HL-60 (cell line): Measurements from ENCODE around the gene AVP.

Source experiments
- DNase-seq, 2 experiments: peaks; one replicate each; pipeline ENCODE4 v3.0.0-alpha.2; 2010 to 2020; ENCODE audit warnings: low read depth in 1 of 2, low spot score in 1 of 2
- H3K27ac ChIP-seq: fragments of 250-450 bp; sonication (Bioruptor Pico); replicated peaks from 2 replicates; pipeline ENCODE4 v1.5.1; 2020; ENCODE audit warnings: mild to moderate bottlenecking, moderate library complexity
- H3K27me3 ChIP-seq: fragments of 250-450 bp; sonication (Bioruptor Pico); 2 replicates; pipeline ENCODE4 v1.5.1; 2021; ENCODE audit warnings: mild to moderate bottlenecking, moderate library complexity; ENCODE audit not compliant: insufficient read depth, poor library complexity, severe bottlenecking
- H3K4me3 ChIP-seq: replicated peaks from 2 replicates; pipeline ENCODE4 v1.5.1; 2011; ENCODE audit warnings: mild to moderate bottlenecking, control low read depth, low read length; ENCODE audit not compliant: insufficient read depth
- GABPA ChIP-seq: IDR thresholded peaks from 2 replicates; pipeline ENCODE4 v1.6.1; 2012; ENCODE audit warnings: low read depth
- POLR2AphosphoS5 ChIP-seq: IDR thresholded peaks from 2 replicates; pipeline ENCODE4 v1.6.1; 2012; ENCODE audit warnings: low read depth
- REST ChIP-seq: IDR thresholded peaks from 2 replicates; pipeline ENCODE4 v1.6.1; 2012; ENCODE audit warnings: low read depth; ENCODE audit not compliant: insufficient replicate concordance
- SPI1 ChIP-seq: IDR thresholded peaks from 2 replicates; pipeline ENCODE4 v1.6.1; 2012; ENCODE audit warnings: low read depth, mild to moderate bottlenecking, borderline replicate concordance
- TF ChIP-seq, protein P1 (sequence below): IDR thresholded peaks from one replicate; pipeline ENCODE4 v1.5.1; 2011; ENCODE audit warnings: low read length, control low read depth, inconsistent platforms; ENCODE audit not compliant: insufficient read depth

The AVP gene

DNA sequence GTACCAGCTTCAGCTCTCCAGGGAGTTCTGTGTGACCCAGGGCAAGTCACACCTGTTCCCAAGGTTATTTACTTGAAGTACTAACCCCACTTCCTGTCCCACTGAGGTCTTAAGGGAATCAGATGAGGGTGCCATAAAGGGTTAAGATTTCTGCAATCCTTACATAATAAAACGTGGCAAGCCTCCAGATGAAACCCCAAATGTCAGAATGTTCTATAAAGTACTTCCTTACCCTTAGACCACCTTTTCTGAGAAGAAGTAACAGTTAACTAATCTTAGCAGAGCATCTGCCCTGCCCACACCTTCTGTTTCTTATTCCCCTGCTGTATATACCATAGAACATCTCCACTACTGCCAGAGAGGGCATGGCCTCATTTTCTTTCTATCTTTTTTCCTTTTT is 6.0 kb upstream of the AVP start:
- no peak overlapping the region for H3K4me3 ChIP-seq
- no peaks in the 10 kb centered on the region for H3K27me3 ChIP-seq
- TF ChIP-seq POLR2AphosphoS5 = peak; percentile 38; the same call in 1 of the 2 replicates
- no peak for TF ChIP-seq REST
- TF ChIP-seq, protein P1, sequence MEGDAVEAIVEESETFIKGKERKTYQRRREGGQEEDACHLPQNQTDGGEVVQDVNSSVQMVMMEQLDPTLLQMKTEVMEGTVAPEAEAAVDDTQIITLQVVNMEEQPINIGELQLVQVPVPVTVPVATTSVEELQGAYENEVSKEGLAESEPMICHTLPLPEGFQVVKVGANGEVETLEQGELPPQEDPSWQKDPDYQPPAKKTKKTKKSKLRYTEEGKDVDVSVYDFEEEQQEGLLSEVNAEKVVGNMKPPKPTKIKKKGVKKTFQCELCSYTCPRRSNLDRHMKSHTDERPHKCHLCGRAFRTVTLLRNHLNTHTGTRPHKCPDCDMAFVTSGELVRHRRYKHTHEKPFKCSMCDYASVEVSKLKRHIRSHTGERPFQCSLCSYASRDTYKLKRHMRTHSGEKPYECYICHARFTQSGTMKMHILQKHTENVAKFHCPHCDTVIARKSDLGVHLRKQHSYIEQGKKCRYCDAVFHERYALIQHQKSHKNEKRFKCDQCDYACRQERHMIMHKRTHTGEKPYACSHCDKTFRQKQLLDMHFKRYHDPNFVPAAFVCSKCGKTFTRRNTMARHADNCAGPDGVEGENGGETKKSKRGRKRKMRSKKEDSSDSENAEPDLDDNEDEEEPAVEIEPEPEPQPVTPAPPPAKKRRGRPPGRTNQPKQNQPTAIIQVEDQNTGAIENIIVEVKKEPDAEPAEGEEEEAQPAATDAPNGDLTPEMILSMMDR = no peak
- TF ChIP-seq SPI1 = peak; percentile 56; the same call in 1 of the 2 replicates
- 0 out of 2 replicates have a peak, but pooled peaks have one; percentile 11 for TF ChIP-seq GABPA
- DNase-seq = peak in 1 of 2 experiments; percentile 43
- no peak overlapping the region for H3K27ac ChIP-seq

GRCh38 chr20:3088031-3088430 is 3.5 kb upstream of the AVP start:
- Histone ChIP-seq H3K27me3 (peaks cover 5% of the 10 kb centered on the region), H3K27ac (no peak overlapping the region), H3K4me3 (no peak overlapping the region)
- TF ChIP-seq SPI1 = no peak
- no peak for TF ChIP-seq REST
- TF ChIP-seq, protein P1 = no peak
- no peak for DNase-seq

DNA sequence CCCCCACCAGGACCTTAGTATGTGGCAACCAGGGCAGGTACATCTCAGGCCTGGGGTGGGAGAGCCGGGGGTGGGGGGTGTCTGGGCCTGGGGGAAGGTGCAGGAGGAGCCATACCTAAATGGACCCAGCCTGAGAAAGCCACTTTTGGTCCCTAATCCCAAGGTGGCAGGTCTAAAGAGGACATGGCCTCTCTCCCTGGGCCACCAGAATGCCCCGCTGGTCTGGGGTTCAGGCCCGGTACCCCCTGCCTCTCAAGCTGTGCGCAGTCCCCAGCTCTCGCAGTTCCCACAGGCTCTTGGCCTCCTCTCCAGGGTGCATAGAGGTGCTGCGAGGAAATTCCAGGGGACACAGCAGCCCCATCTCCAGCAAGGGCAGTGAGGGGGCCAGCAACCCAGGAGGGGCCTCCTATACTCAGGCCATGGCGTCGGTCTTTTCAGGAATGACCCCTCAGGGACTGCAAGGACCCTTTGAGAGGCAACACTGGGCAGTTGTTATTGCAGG is 1.1 kb upstream of the AVP start:
- no peak for DNase-seq
- H3K4me3 ChIP-seq = no peak overlapping the region
- H3K27ac ChIP-seq = no peak overlapping the region
- peaks cover 13% of the 10 kb centered on the region for H3K27me3 ChIP-seq
- TF ChIP-seq POLR2AphosphoS5 = no peak

DNA sequence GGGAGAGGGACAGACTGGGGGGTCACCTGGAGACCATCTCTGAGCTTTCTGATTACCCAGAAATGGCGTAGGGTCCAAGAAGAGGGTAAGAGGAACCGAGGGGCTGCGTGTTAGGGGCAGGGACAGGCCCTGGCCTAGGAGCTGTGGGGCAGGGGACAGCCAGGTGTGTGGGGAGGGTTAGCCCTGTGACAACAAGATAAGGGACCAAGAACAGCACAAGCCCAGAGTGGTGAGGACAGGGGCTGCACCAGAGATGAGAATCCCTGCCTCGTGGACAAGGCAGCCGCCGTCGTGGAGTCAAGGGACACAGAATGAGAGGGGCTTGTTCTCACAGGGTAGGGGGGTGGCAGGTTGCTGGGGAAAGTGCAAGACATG is 449 bp upstream of the AVP start:
- TF ChIP-seq GABPA = no peak
- TF ChIP-seq REST = no peak
- H3K27me3 ChIP-seq = peaks cover 13% of the 10 kb centered on the region
- no peak for DNase-seq
- no peak overlapping the region for H3K4me3 ChIP-seq
- no peak overlapping the region for H3K27ac ChIP-seq
